OCI-LY3 (cell line): Measurements from ENCODE around the gene TCTN2.

Source experiments
- H2AFZ ChIP-seq: fragments of 200-600, 300-600 bp; shearing (Covaris generic); 2 replicates; pipeline ENCODE4 v1.6.0; 2014; ENCODE audit warnings: antibody characterized with exemption, low read depth, low read length
- H3K27ac ChIP-seq: fragments of 200-600, 300-600 bp; sonication (generic); 2 replicates; pipeline ENCODE4 v1.5.1; 2014; ENCODE audit warnings: mild to moderate bottlenecking, low read length, moderate library complexity, mixed read lengths
- H3K27me3 ChIP-seq: fragments of 200-600, 300-600 bp; sonication (generic); 2 replicates; pipeline ENCODE4 v1.6.1; 2014; ENCODE audit warnings: low read depth, low read length, mixed read lengths
- H3K36me3 ChIP-seq: fragments of 200-600, 300-600 bp; sonication (generic); replicated peaks from 2 replicates; pipeline ENCODE3; 2014; ENCODE audit warnings: low read depth, low read length, mixed read lengths
- H3K4me1 ChIP-seq: fragments of 300-600, 200-600 bp; sonication (generic); 2 replicates; pipeline ENCODE4 v1.6.1; 2014; ENCODE audit warnings: low read length, mixed read lengths
- H3K4me2 ChIP-seq: fragments of 200-600, 300-600 bp; sonication (generic); 2 replicates; pipeline ENCODE4 v1.6.1; 2014; ENCODE audit warnings: low read length, mixed read lengths
- H3K4me3 ChIP-seq: fragments of 300-600, 200-600 bp; sonication (generic); 2 replicates; pipeline ENCODE4 v1.5.1; 2014; ENCODE audit warnings: antibody characterized with exemption, mild to moderate bottlenecking, low read length, moderate library complexity
- H3K79me2 ChIP-seq: fragments of 300-600, 200-600 bp; shearing (Covaris generic); 2 replicates; pipeline ENCODE4 v1.6.1; 2014; ENCODE audit warnings: mild to moderate bottlenecking, low read length, mixed read lengths
- H3K9ac ChIP-seq: fragments of 300-600, 200-600 bp; shearing (Covaris generic); 2 replicates; pipeline ENCODE4 v1.6.0; 2014; ENCODE audit warnings: mild to moderate bottlenecking, low read length, moderate library complexity
- H3K9me3 ChIP-seq: fragments of 200-600, 300-600 bp; shearing (Covaris generic); 2 replicates; pipeline ENCODE4 v1.6.1; 2014; ENCODE audit warnings: low read length, mixed read lengths; ENCODE audit not compliant: insufficient read depth
- H4K20me1 ChIP-seq: fragments of 200-600, 300-600 bp; sonication (generic); 2 replicates; pipeline ENCODE4 v1.6.1; 2016; ENCODE audit warnings: low read length, mixed read lengths; ENCODE audit not compliant: insufficient read depth
- EZH2phosphoT487 ChIP-seq: fragments of 200-600 bp; shearing (Covaris generic); IDR thresholded peaks from 2 replicates; pipeline ENCODE4 v1.6.1; 2018; ENCODE audit warnings: antibody characterized with exemption, mixed run types, low read depth
- TF ChIP-seq, protein P1 (sequence below): fragments of 200-600, 300-600 bp; sonication (generic); IDR thresholded peaks from 2 replicates; pipeline ENCODE4 v1.5.1; 2014; ENCODE audit warnings: antibody characterized with exemption, low read length, low read depth

The TCTN2 gene

DNA sequence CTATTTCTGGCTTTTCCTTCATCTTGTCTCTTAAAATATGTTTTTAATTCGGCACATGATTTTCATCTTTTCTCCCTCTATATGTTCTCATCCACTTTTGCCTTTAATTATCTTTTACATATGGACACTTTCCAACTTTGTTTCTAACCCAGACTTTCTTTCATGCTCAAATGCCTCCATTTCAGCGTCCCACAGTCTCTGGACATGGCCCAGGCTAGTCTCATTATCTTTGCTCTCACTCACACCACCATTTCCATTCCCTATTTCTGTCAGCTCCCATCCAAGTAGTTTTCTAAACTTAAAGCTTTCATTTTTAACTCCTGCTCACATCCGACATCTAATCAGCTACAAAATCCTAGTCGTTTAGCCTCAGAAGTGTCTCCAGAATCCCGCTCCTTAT, 22.5 kb upstream of the TCTN2 start:
- Histone ChIP-seq H3K9me3 (no peaks in the 10 kb centered on the region), H3K79me2 (0 out of 2 replicates have a peak, but pooled peaks cover 4% of the 10 kb centered on the region), H2AFZ (no peak overlapping the region), H3K4me1 (no peaks in the 10 kb centered on the region), H3K27me3 (no peaks in the 10 kb centered on the region), H4K20me1 (no peaks in the 10 kb centered on the region), H3K4me2 (no peak overlapping the region), H3K36me3 (peaks cover 49% of the 10 kb centered on the region), H3K9ac (no peak overlapping the region), H3K4me3 (no peak overlapping the region), H3K27ac (no peak overlapping the region)
- TF ChIP-seq EZH2phosphoT487: no peak
- TF ChIP-seq, protein P1, sequence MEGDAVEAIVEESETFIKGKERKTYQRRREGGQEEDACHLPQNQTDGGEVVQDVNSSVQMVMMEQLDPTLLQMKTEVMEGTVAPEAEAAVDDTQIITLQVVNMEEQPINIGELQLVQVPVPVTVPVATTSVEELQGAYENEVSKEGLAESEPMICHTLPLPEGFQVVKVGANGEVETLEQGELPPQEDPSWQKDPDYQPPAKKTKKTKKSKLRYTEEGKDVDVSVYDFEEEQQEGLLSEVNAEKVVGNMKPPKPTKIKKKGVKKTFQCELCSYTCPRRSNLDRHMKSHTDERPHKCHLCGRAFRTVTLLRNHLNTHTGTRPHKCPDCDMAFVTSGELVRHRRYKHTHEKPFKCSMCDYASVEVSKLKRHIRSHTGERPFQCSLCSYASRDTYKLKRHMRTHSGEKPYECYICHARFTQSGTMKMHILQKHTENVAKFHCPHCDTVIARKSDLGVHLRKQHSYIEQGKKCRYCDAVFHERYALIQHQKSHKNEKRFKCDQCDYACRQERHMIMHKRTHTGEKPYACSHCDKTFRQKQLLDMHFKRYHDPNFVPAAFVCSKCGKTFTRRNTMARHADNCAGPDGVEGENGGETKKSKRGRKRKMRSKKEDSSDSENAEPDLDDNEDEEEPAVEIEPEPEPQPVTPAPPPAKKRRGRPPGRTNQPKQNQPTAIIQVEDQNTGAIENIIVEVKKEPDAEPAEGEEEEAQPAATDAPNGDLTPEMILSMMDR: no peak

DNA sequence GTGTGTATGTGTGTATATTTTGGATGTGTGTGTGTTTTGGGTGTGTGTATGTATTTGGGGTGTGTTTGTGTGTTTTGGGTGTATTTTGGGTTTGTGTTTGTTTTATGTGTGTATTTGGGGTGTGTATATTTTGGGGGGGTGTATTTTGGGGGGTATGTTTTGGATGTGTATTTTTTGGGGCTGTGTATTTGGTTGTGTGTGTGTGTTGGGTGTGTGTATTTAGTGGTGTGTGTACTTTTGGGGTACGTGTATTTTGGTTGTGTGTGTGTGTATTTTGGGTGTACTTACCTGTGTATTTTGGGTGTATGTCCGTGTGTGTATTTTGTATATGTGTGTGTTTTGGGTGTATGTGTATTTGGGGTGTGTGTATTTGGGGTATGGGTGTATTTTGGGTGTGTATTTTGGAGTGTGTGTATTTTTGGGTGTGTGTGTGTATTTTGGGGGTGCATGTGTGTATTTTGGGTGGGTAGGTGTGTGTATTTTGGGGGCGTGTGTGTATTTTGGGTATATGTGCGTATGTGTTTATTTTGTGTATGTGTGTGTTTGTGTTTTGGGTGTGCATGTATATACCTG, 16.7 kb upstream of the TCTN2 start:
- no peak overlapping the region for H3K4me2 ChIP-seq
- H3K27ac ChIP-seq: no peak overlapping the region
- TF ChIP-seq, protein P1: no peak
- no peak for TF ChIP-seq EZH2phosphoT487
- no peaks in the 10 kb centered on the region for H3K27me3 ChIP-seq
- H4K20me1 ChIP-seq: no peaks in the 10 kb centered on the region
- H3K9ac ChIP-seq: no peak overlapping the region
- no peak overlapping the region for H3K4me3 ChIP-seq
- H3K9me3 ChIP-seq: no peaks in the 10 kb centered on the region
- peaks cover 28% of the 10 kb centered on the region for H3K4me1 ChIP-seq
- H3K36me3 ChIP-seq: peaks cover 32% of the 10 kb centered on the region
- no peak overlapping the region for H2AFZ ChIP-seq
- no peaks in the 10 kb centered on the region for H3K79me2 ChIP-seq

DNA sequence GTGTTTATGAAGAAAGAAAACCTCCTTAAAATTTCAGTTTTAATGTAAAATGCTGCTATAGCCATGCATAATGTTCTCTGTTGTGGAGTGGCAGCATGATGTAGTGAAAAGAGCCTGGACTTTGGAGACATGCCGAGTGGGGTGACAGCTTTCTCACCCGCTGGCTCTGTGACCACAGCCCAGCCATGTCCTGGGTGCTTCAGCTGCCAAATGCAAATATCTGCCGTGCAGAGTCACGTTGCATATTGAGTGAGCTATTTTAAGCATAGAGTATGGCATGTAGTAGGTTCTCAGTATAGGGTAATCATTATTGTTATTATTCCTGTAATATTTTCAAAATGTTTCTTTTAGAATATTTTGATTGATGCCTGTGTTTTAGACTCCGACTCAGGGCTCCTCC, 15.5 kb upstream of the TCTN2 start:
- peak overlapping the region; percentile 42; the same call in 1 of the 2 replicates for H3K27ac ChIP-seq
- H4K20me1 ChIP-seq: no peaks in the 10 kb centered on the region
- H3K79me2 ChIP-seq: no peaks in the 10 kb centered on the region
- peaks cover 31% of the 10 kb centered on the region for H3K4me1 ChIP-seq
- H3K9ac ChIP-seq: no peak overlapping the region
- H3K9me3 ChIP-seq: no peaks in the 10 kb centered on the region
- peaks cover 32% of the 10 kb centered on the region for H3K36me3 ChIP-seq
- H2AFZ ChIP-seq: no peak overlapping the region
- peak overlapping the region; percentile 55 for H3K4me2 ChIP-seq
- no peak for TF ChIP-seq EZH2phosphoT487
- TF ChIP-seq, protein P1: no peak
- H3K4me3 ChIP-seq: 0 out of 2 replicates have a peak overlapping the region, but pooled peaks have one; percentile 9
- no peaks in the 10 kb centered on the region for H3K27me3 ChIP-seq

DNA sequence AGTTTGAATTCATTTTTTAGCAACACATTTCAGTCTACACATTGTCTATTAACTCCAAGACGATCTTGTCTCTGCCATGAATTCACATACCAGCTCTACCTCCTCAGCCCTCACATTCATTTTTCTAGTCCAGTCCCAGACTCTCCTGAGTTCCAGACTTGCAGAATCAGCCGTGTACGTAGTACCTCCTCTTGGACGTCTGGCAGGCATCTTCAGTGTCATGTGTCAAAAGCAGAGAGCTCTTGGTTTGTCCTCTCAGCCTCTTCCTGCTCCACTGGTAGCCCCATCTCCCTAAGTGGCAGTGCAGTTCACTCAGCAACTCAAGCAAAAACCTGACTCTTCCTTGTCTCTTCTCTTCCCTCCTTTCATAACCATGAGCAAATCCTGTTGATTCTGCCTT, 14.5 kb upstream of the TCTN2 start:
- H3K36me3 ChIP-seq: peaks cover 30% of the 10 kb centered on the region
- peaks cover 31% of the 10 kb centered on the region for H3K4me1 ChIP-seq
- no peak overlapping the region for H3K4me2 ChIP-seq
- H2AFZ ChIP-seq: no peak overlapping the region
- no peak overlapping the region for H3K27ac ChIP-seq
- H3K9ac ChIP-seq: no peak overlapping the region
- no peak for TF ChIP-seq EZH2phosphoT487
- no peaks in the 10 kb centered on the region for H4K20me1 ChIP-seq
- H3K9me3 ChIP-seq: no peaks in the 10 kb centered on the region
- no peaks in the 10 kb centered on the region for H3K27me3 ChIP-seq
- no peak overlapping the region for H3K4me3 ChIP-seq
- no peaks in the 10 kb centered on the region for H3K79me2 ChIP-seq
